Ramos (cell line): Measurements from ENCODE around the gene IER3.

Source experiments
- in situ Hi-C: fragments of 300-500 bp; cut with MboI; formaldehyde crosslinking; loops from one replicate; pipeline ENCODE4 v1.14.3; 2022; ENCODE audit warnings: low sequenced_read_pairs; ENCODE audit not compliant: unreplicated experiment

Gene IER3, protein sequence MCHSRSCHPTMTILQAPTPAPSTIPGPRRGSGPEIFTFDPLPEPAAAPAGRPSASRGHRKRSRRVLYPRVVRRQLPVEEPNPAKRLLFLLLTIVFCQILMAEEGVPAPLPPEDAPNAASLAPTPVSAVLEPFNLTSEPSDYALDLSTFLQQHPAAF

DNA sequence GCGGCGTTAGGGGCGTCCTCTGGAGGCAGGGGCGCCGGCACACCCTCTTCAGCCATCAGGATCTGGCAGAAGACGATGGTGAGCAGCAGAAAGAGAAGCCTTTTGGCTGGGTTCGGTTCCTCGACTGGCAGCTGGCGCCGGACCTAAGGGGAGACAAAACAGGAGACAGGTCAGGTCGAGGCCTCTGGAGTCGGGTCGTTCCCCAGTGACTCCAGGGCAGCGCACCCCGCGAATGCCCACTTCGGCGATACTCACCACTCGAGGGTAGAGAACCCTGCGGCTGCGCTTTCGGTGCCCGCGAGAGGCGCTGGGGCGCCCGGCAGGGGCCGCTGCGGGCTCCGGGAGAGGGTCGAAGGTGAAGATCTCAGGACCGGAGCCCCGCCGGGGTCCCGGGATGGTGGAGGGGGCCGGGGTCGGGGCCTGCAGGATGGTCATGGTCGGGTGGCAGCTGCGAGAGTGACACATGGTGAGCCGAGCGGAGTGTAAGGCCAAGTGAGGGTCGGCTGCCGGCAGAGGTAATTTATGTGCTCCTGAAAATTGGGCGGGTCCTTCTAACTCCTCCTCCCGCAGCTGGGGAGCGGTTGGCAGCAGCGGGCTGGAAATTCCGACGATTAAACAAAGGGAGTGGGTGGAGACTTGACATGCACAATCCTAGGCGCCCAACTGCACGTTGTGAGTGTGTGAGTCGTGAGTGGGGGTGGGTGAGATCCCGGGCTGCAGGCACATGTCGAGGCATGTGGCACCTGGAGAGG lies at the start of gene IER3:
Gene IER3, minus strand, starts transcription at position 494 of the 752 bp plus-strand sequence. Its CDS starts 29 bp downstream, at position 465.
- in situ Hi-C loops, result loop anchor here (5.0 kb wide), 1 partner anchor 262 kb away; no protein-coding TSS in a partner anchor

DNA sequence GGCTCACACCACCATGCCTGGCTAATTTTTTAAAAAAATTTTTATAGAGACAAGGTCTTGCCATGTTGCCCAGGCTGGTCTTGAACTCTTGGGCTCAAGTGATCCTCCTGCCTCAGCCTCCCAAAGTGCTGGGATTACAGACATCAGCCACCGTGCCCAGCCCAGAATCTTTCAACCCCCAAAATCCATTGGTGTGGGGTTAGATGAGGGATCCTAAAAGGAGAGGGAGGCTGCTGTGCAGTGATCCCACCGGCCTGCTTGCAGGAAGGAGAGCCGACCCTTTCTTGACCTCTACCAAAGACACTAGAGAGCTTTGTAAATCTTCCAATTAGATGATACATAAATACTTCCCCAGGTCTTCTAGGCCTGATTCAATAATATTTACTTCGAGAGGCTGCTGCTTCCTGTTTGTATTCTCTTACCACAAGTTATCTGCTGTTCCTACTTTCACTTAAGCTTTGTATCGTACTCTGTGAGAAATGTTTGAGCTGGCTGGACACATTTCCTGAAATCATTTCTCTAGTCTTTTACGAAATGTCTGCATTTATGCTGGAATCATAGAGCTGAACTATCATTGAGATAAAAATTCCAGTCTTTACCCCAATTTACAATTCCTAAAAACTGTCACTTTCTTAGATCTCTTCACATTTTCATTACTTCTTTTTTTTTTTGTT lies 49.3 kb upstream of the IER3 start:
- in situ Hi-C loops, result no loop called here

DNA sequence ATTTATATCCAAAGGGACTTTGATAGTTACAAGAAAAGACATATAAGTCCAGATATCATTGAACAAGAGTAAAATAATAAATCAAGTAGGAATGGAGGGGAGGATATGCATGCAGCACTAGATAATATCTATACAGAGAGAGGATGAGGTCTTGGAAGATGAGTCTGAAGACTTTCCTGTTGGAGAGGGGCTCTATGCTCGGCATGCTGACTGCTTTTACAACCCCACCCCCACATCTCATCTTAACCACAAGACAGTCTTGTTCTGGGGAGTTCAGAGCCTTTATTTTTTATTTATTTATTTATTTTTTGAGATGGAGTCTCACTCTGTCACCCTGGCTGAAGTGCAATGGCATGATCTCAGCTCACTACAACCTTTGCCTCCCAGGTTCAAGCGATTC lies 48.4 kb upstream of the IER3 start:
- in situ Hi-C loops, result no loop called here

DNA sequence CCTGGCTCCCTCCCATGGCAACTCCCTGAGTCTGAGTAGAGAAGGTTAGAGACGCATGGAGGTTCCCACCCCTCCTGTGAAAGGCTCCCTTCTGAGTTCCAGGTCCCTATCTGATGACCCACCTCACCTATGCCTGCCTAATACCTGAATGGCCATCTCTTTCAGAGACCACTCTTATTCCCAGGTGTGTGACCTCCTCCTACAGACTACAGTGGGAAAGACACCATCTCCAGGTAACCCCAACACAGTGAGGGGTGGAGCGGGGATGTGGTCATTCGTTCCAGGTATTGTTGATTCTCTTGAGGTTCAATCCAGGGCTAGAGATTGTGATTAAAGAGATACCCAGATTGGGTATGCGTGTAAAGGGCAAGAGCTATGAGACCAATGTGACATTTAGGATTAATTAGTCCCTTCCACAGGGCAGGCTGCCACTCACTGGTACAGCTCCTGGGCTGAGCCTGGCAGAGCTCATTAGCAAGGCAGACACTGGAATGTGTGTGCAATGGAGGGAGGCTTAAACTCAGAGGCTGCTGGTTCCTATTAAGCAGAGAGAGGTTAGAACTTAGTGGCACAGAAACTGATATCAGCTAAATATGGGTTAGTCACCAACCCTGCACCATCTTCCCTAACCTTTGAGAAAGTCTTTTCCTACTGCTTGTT lies 46.5 kb upstream of the IER3 start:
- in situ Hi-C loops, result no loop called here

DNA sequence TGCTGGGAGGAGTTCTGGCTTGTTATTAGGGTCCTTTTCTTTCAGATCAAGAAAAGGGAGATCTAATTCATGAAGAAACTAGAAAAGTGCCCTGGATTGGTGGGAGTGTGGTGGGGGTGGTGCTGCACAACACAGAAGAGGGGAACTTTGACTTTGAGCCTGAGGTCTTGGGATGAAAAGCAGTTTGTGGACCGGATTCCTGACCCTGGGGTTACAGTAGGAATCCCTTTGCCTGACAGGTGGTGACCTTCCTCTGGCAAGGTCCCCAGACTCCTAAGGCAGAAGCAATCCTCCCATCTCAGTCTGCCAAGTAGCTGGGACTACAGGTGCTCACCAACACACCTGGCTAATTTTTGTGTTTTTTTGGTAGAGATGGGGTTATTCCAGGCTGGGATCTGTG lies 45.3 kb upstream of the IER3 start:
- in situ Hi-C loops, result no loop called here

DNA sequence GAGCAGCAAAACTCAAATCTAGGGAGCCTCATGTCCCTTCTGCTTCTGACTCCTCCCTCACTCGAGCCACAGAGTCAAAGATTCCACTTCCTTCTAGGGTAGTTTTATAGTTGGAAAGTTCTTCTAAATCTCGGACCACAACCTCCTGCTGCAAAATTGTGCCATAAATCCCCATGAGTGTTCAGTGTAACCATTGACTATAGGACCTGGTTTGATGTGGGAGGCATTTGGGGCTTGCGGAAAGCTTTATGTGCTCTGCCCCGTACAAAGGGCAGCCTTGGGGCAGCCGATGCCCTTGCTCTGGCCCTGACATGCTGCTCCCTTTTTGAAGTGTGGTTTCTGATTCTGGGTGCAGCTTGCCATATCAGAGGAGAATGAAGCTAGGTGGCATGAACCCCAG lies 43.6 kb upstream of the IER3 start:
- in situ Hi-C loops, result no loop called here

DNA sequence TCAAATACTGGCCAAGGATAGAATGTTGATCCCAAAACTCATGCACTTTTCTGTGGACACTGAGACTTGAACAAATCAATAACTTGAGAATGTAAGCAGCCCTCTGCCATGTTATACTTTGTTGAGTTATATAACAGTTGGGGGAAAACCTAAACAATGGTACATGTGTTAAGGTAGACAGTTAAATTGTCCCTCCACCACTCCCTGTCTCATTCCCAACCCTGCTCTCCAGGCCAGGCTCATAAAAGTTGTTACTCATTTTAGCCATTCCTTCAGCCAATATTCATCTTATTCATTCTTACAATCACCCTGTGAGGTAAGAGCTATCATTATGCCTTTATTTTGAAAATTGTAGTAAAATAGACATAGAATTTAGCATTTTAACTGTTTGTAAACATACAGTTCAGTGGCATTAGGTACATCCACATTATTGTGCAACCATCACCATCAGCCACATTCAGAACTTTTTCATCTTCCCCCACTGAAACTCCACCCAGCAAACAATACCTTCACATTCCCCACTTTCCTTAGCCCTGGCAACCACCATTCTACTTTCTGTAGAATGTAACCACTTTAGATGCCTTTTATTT lies 38.2 kb upstream of the IER3 start:
- in situ Hi-C loops, result no loop called here

DNA sequence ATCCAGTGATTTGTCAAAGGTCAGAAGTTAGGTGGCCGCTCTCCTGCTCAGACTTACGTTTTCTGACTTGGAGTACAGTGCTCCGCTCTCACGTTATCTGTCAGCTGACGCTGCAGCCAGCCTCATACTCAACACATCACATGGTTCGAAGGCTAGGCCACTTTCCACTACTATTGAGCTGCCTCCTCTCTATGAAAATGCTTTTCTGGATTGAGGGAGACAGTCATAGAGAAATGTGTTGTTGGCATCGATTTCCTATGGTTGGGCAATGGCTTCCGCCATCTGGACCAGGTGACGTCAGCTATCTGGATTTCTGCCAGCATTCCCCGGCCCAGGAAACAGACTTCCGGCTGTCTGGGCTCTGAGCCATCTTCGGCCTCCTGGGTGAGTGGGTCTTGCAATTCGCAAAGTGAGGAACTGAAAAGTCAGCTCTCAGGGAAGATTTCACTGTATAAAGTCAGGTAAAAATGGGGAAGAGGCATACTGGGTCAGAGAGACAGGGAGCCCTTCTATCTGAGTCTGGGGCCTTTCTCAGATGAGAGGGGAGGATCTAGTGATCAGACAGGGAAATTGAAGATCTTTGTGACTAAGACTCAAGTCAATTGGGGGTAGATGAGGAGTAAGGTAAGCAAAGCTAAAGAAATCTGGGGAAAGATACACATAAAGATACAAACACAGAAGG lies 37.5 kb upstream of the IER3 start:
- in situ Hi-C loops, result no loop called here

DNA sequence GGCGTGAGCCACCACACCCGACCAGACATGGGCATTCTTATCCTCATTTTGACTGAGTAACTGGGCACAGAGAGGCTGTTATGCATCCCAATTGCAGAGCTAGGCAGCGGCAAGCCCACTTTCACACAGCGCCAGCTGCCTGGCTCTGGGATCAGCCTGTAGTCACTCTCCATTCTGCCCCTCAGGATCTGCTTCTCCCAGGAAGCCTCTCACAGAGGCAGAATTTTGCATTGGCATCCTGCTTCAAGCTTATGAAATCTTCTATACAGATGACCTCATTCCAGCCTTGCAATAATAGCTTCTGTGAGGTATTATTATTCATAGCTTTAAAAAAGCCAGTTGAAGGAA lies 37.0 kb upstream of the IER3 start:
- in situ Hi-C loops, result no loop called here

DNA sequence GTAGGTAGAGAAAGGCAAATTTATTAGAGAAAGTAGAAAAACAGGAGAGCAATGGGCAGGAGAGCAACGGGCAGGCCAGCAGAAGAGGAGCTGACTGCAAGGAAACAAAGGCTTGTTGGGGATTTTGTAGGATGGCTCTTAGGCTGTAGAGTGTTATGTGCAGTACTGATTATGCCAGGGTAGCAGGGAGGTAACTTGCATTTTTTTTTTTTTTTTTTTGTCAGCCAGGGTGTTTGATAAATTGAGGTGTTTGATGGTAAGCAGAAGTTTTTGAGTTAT lies 36.2 kb upstream of the IER3 start:
- in situ Hi-C loops, result no loop called here

DNA sequence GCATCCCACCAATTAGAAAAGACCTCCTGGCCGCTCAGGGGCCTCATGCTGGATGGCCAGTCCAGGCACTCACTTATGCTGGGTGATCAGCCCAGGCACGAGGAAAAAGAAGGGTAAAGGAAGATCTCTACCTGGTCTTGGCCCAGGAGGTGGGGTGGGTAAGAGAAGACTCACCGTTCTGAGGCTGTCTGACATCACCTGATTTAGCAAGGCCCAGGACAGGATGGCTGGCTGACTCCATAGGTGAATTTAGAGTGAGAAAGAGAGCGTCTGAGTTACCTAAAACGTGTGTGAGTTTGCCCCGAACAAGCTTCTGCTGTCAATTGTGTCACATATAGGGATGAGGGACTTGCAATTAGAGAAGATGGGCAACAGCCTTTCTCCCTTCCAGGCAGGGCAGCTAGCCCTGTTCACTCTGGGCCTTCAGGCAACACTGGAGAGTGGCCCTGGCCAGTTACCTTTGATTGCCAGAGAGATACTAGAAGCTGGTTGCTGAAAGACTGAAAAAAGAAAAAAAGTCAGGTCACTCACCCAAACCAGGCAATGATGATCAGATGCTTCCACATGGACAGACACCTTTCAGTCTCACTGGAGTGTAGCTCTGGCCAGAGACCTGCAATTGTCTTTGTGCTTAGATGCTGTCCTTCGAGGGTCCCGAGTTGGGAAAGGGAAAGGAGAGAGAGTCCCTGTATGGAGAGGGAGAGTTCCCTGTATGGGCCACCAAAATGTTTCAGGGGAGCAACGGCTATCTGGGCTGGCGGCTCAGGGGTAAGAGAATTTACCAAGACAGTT lies 35.7 kb upstream of the IER3 start:
- in situ Hi-C loops, result no loop called here

DNA sequence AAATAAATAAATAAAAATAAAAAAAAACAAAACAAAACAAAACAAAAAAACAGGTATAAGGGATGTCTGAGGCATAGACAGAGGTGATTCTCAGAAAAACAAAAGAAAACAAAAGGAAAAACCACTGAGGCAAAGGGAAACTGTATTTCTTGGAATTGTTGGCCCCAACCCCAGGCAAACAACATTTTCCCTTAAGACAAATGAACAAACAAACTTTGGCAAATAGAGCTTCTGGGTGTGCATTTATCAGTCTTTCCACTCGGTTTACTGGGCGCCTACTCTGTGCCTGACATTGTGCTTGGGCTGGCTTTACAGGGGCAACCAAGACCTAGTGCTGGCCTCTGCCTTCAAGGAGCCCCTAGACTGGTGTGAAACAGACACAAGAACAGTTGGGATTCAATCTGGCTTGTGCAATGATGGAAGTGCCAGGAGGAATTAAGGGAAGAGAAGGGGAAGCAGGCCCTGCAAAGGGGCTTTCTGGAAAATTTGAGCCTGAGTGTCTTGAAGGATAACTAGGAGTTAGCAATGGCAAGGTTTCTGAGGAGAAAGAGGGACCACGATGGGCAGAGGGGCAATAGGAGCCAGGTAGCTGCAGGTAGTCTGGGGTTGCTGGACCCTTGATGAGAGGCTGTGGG lies 33.8 kb upstream of the IER3 start:
- in situ Hi-C loops, result no loop called here

DNA sequence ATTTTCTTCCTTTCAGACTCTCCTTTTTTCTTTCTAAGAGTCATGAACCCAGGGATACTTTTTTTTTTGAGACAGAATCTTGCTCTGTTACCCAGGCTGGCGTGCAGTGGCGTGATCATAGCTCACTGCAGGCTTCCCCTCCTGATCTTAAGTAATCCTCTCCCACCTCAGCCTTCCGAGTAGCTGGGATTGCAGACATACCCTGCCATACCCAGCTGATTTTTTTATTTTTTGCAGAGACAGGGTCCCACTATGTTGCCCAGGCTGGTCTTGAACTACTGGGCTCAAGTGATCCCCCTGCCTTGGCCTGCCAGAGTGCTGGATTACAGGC lies 32.8 kb upstream of the IER3 start:
- in situ Hi-C loops, result no loop called here

DNA sequence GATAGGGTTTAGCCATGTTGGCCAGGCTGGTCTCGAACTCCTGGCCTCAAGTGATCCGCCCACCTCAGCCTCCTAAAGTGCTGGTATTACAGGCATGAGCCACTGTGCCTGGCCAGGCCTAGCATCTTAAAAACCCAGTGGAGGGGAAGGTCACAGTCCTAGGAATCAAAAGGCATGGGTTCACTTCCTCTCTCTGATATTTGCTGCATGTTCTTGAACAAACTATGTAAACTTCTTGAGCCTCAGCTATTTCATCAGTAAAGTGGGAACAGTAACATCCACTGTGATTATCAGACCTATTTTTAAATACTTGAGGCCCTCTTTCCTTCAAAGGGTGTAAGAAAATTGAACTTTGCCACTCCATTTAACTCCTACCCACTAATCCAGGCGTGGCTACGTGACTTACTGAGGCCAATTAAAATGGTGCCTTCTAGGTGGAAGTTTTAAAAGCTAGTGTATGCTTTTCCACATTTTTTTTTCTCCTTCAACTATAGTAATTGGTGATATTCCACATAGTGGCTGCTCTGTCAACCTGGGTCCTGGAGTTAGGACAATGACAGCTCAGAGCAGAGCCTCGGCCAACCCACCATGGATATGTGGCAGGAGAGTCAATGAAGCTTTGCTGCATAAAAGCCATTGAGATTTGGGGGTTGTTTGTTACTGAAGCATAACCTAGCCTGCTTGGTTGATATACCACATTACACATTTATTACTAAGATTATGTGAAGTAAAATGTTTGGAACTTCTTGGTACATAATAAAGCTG lies 32.2 kb upstream of the IER3 start:
- in situ Hi-C loops, result no loop called here

DNA sequence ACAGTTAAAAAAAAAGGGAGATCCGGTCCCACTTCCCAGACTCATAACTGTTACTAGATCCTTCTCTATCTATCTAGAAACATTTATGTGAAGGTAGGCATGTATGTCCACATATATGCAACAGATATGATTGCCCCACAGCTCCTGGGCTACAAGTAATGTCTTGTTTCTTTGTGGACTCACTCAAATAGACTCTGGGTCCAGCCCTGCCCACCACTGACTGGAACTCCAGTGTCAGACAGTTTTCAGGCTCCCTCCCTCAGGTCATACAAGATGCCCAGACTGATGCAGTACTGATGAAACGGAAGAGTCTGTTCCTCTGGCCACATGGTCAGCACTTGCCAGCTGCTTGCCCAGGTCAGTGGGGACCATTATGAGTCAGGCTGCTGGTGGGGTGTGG lies 30.8 kb upstream of the IER3 start:
- in situ Hi-C loops, result no loop called here

DNA sequence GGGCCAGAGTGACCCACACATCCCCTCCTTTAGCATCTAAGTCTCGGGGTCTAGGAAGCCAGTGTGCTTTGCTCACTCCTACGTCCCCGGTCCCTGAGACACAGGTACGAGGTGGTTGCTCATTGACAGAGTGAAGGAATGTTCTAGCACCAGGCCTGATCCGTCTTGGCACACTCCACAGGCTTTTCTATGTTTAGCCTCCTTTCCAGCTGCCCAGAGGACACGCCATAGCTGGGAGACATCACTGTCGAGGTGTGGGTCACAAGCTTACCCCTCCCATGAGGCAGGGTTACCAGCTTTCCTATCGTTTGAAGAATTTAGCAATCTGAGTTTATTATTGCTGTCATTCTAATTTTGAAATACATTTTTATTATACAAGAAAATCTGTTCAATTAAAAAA lies 30.4 kb upstream of the IER3 start:
- in situ Hi-C loops, result no loop called here

DNA sequence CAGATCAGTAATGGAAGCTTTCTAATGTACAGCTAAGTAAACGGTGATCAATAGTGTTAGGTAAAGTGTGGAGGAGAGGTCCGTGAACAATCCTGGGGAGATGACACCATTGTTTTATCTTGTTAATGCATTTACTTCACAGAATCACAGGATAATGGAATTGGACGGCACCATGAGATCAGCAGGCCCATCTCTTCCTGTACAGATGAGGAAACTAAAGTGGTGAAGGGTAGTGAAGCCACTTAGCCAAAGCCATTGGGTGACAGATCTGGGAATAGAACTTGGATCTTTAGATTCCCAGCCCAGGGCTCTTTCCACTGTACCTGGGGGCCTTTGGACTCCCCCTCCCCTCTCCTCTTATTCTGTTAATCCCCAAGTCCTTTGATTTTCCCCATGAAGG lies 26.2 kb upstream of the IER3 start:
- in situ Hi-C loops, result no loop called here

DNA sequence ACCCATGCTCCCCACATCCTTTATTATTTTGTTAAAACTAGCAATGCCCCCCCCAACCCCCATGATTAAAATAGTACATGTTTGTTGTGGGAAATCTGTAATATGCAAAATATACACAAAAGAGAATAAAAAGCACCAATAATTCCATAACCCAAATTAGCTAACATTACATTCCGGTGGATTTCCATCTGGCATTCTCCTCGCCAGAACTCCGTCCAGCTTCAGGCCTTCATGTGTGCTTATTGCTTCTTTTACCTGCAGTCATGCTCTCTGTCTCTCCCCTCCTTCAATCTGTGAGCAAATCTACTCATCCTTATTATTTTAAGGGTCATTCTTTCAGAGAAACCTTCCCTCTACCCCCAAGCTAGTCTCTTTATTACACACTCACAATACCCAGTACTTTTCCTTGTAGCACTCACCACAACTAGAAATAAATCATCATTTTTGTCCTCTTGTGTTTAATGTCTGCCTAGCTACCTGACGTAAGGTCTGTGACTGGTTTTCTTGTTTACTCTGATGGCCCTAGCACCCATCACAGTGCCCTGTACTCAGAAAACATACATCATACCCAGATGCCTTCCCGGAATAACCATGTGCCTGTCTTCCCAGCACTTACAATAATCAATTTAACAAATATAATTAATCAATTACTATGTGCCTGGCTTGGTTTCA lies 25.6 kb upstream of the IER3 start:
- in situ Hi-C loops, result no loop called here
